HG03457 (cell line): ENCODE measurements around the gene WNT4.

Experiments used
- ATAC-seq: cut with Tn5 transposase; IDR thresholded peaks from one replicate; pipeline ENCODE4 v1.9.1; 2021; ENCODE audit warnings: moderate number of reproducible peaks; ENCODE audit not compliant: unreplicated experiment

Gene WNT4

GRCh38 chr1:22143065-22144033 lies at the start of gene WNT4:
Gene WNT4, minus strand, starts transcription at chr1:22143097. Its CDS starts 175 bp downstream, at chr1:22142922.
- ATAC-seq, result no peak

DNA sequence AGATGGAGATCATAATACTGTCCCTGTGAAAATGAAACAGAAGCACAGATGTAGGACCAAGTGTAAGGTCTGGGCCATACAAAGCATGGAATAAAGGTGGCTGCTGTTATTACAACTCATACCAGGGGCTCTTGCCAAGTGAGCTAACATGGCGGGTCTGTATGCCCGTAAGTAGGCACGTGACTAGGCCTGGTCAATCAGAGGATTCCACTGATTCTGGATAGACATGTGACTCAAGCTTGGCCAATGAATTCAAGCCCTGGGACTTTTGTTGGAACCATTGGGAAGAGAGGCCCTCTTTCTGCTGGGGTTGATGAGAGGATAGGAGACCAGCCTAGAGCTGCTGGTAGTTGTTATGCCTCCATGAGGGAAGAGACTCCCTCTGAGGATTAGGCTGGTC lies 47.8 kb upstream of the WNT4 start:
- no peak for ATAC-seq

- no peak for ATAC-seq
Measured at GRCh38 chr1:22190251-22190650, 47.4 kb upstream of the WNT4 start.

DNA sequence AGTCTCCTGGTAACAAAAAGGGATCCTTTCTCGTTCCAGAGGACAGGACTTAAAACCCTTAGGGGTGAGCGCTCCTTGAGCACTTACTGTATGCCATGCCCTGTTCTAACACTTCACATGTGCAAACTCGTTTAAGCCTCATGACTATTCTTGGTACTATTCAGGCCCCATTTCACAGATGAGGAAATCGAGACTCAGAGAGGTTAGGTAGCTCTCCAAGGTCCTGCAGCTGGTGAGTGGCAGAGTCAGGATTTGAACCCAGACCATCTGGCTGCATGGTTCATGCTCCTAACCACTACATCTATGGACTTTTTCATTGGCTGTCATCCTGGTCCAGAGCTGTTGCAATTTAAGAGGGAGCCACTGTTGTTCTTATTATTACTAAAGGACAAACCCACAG lies 46.7 kb upstream of the WNT4 start:
- no peak for ATAC-seq

DNA sequence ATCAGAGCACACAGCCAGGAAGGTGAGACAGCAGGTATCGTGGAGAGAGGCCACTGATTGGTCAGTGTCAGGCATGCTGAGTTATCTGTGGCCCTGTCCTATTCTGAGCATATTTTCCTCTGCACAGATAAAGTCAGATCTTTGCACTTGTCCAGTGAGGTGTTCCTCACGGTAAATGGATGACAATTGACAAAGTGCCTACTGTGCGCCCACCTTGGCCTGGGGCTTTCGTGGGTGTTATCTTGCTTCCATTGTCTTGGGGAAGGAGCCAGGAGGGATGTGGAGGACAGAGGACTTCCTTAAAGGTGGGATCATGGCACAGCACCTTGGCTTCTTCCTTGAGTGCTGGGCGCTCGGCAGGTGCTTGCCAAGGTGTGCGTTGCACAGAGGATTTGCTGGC lies 46.0 kb upstream of the WNT4 start:
- no peak for ATAC-seq

DNA sequence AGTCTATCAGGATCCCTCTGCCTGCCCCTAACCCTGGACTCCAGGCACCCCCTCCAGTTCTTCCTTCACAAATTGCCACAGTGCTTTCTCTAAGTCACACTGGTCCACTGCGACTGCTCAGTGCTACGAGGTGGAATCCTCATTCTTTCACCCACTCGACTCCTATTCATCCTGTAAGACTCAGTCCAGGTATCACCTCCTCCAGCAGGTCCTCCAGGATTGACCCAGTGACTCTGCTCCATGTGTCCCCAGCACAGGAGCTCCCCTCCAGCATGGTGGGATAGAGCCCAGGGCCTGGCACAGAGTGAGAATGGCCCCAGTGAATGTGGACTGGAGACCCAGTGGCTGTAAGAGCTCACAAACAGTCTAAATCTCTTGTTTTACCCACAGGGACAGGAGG lies 45.5 kb upstream of the WNT4 start:
- no peak for ATAC-seq

DNA sequence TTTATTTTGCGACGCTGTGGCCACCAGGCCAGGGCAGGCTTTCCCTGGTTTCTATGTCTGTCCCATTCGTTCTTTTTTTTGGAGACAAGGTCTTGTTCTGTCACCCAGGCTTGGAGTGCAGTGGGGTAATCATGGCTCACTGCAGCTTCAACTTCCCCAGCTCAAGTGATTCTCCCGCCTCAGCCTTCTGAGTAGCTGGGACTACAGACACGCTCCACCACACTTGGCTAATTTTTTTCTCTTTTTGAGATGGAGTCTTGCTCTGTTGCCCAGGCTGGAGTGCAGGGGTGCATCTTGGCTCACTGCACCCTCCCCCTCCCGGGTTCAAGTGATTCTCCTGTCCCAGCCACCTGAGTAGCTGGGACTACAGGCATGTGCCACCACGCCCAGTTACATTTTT lies 43.4 kb upstream of the WNT4 start:
- no peak for ATAC-seq

DNA sequence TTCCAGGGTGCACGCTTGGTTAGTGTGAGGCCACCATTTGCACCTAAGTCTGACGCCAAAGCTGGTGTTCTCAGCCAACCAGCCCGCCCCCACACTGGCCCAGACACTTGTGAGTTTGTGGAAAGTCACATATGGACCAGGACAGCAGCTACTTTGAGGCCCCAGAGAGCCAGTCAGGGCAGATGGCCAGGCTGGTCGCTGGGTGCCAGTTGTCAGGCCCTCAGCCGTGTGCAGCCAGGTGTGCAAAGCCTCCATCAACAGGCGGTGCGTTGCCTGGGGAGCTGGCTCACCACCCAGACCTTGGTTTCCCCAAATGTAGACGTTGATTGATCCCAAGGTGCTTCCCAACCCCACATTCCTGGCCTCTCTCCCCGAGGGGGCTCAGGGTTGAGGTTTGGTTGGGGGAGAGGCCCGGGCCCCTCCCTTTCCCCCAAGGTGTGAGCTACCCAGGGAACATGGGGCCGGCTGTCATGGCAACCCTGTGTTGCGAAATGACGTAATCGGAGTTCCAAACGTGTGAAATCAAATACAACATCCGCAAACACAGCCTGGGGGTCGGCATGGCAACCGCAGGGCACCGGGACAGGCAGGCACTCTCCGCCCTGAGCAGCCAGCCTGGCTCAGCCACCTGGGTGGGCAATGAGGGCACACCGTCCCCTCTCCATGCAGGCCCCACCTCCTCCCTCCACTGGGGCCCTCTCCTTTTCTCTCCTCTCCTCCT lies 42.2 kb upstream of the WNT4 start:
- ATAC-seq, result no peak

GRCh38 chr1:22184454-22184853 lies 41.6 kb upstream of the WNT4 start:
- no peak for ATAC-seq

DNA sequence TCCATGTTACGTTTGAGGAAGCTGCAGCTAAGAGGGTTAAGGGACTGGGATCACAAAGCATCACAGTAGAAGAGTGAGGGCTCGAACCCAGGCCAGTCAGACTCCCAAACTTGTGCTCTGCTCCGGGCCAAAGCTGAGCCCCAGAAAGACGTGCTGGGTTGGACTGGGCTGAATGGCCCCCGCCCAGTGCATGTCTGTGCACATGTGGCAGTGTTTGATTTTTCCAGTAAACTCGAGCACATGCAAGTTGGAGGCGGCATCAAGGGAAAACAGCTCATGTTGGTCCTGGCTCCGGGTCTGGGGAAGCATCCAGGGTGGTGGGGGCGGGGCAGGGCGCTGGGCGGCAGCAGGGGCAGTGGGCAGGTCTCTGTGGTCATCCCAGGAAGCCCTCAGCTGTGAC lies 39.8 kb upstream of the WNT4 start:
- no peak for ATAC-seq

GRCh38 chr1:22179197-22179803 lies 36.4 kb upstream of the WNT4 start:
- ATAC-seq, result no peak

GRCh38 chr1:22177354-22178003 lies 34.6 kb upstream of the WNT4 start:
- no peak for ATAC-seq

- peak; percentile 59 for ATAC-seq
Measured at GRCh38 chr1:22176258-22176657, 33.4 kb upstream of the WNT4 start.

DNA sequence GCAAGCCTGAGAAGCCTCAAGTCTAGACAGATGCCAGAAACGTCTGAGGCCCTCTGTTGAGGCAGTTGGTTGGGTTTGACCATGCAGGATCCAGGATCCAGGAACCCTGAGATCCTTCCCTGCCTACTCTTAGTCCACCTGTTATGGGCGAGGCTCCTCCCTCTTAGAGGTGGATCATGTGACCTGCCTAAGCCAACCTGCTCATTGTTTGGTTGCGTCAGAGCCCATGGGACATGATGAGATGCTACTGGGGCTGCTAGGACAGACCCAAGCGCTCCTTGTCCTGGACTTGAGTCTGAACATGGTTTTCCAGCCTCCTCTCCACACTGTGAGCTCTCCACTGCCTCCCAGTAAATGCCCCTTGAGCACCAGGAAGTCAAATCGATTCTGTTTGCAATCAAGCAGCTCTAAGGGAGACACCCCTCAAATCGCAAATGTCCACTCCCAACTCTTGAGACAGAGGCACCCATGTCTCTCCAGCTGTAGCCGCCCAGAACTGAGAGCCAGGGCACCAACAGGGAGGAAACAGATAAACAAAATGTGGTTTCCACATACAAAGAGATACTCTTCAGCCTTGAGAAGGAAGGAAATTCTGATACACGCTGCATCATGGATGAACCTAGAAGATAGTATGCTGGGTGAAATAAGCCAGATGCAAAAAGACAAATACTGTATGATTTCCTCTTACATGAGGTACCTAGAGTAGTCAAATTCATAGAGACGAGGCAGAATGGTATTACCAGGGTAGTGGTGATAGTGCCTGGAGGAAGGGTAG lies 31.7 kb upstream of the WNT4 start:
- no peak for ATAC-seq

GRCh38 chr1:22171951-22172715 lies 29.2 kb upstream of the WNT4 start:
- no peak for ATAC-seq

DNA sequence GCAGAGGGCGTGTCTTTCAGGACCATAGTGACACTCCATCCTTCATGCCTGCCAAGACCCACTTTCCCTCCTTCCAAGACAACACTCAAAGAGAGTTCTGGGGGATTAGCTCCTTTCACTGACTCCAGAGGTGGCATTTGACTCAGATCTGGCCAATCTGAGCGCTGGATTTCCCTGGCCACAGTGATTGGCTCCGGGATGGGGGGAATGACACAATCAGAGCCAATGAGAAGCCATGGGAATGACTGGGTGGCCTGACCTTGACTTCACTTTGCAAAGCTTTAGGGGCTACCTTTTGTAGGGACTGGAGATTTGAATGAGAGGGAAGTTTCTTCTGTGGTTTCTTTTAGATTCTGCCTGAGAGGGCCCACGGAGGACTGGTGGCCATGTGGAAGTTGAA lies 26.9 kb upstream of the WNT4 start:
- no peak for ATAC-seq

- ATAC-seq, result no peak
Measured at GRCh38 chr1:22168412-22168973, 25.6 kb upstream of the WNT4 start.

- ATAC-seq, result no peak
Measured at GRCh38 chr1:22166439-22166838, 23.5 kb upstream of the WNT4 start.
